NCI-H774 (cell line): ENCODE data around the gene THOC6.

ENCODE experiments used
- DNase-seq: peaks from one replicate; lab custom pipeline; 2025; lab: John Stamatoyannopoulos, UW

THOC6 gene

DNA sequence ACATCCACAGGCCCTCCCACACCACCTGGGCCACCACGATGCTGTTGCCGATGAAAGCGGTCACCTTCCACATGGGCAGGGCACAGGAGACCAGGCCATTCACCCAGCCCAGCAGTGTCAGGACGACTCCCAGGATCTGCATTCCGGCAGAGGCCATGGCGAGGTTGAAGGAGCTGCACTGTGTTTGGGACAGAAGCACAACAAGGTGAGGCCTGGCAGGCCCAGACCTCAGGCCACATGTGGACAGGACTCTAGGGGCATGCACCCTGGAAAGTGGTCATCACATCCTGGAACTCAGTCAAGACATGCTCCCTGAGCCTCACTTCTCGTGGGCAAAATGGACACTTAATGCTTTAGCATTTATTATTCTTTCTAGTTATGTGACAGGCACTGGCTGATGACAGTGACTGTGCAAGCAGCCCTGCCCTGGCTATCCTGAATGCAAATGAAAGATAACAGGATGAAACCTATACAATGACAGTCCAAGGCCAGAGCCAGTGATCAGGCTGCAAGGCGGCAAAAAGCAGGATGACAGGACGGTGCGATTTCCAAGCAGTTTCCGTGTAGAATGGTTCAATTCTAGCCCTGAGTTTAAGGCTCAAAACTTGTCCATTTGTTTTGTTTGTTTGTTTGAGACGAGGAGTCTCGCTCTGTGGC lies 7.8 kb upstream of the THOC6 start:
- DNase-seq: no peak

DNA sequence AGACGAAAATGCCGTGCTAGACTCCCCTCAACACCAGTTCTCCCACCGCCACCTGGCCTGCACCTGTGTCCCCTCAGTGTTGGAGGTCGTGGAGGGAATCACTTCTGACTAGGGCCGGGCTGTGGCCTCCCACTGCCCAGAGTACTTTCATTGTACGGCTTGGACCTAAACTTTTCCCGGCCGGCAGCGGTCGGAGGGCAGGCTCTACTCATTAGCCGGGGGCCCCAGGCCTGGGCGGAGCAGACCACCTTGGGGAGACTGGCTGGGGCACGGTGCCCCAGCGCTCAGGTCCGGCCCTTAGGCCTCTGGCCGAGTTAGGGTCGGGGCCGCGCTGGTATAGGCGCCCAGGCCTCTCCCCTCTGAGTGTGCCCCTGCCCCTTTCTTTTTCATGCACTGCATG lies 6.5 kb upstream of the THOC6 start:
- DNase-seq: no peak

DNA sequence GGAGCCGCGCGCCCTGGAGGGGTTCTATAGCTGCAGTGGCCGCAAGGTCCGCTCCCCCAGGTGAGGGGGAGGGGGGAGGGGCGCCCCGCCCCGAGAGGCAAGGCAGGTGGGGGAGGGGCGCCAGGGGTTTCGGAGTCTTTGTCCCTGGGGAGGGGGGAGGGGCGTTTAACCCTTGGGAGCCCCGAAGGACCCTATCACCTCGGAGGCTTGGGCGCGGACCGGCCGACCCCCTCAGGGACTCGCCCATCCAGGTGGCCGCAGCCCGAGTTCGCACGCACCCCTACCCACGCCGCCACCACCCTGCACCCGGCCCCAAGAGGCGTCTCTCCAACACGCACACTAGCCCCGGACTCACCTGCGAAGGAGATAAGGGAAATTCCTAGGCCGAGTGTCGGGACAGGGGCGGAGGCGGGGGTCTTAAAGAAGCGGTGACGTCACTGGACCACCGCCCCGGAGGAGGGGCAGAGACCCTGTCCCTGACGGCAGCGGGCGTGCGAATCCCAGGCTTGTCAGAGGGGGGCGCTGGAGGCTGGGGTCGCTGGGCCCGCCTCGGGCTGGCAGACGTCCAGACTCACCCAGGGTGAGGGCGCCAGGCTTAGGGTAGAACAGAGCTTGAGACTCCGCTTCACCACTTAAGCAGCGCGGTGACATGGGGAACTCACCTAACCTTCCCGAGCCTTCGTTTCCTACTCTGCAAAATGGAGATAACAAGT lies 5.9 kb upstream of the THOC6 start, which contains the start of gene CLDN6:
Gene CLDN6, minus strand, starts transcription at position 390 of the 713 bp plus-strand sequence. CDS start 2,162 bp downstream, outside the sequence.
- DNase-seq: no peak

DNA sequence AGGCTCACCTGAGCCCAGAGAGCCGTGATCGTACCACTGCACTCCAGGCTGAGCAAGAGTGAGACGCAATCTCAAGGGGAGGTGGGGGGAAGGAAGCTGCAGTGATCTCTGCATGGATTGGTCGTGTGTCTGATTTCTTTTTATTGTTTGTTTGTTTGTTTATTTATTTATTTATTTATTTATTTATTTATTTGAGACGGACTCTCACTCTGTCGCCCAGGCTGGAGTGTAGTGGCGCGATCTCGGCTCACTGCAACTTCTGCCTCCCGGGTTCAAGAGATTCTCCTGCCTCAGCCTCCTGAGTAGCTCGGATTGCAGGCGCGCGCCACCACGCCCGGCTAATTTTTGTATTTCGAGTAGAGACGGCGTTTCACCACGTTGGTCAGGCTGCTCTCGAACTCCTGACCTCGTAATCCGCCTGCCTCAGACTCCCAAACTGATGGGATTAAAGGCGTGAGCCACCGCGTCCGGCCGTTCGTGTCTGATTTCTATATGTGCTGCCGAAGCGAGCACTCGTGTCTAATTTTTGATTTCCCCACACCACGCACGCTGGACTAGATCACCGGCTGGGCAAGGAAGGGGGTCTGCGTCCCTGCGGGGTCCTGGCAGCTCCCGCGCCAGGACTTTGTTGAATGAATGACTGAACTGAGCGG lies 4.1 kb upstream of the THOC6 start:
- no peak for DNase-seq

DNA sequence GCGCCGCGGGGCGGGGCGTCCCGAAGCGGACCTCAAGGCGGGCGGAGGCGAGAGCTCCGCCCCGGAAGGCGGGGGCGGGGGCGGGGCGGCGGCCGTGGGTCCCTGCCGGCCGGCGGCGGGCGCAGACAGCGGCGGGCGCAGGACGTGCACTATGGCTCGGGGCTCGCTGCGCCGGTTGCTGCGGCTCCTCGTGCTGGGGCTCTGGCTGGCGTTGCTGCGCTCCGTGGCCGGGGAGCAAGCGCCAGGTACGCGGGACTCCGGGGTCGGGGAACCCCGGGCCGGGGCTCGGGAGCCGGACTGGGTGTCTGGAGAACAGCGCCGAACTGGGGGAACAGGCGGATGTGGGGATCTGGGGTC lies 3.6 kb upstream of the THOC6 start, which contains the start of gene TNFRSF12A:
Gene TNFRSF12A, plus strand, starts transcription at position 122 of the 357 bp plus-strand sequence. Its CDS starts 30 bp downstream, at position 152.
- DNase-seq: no peak

DNA sequence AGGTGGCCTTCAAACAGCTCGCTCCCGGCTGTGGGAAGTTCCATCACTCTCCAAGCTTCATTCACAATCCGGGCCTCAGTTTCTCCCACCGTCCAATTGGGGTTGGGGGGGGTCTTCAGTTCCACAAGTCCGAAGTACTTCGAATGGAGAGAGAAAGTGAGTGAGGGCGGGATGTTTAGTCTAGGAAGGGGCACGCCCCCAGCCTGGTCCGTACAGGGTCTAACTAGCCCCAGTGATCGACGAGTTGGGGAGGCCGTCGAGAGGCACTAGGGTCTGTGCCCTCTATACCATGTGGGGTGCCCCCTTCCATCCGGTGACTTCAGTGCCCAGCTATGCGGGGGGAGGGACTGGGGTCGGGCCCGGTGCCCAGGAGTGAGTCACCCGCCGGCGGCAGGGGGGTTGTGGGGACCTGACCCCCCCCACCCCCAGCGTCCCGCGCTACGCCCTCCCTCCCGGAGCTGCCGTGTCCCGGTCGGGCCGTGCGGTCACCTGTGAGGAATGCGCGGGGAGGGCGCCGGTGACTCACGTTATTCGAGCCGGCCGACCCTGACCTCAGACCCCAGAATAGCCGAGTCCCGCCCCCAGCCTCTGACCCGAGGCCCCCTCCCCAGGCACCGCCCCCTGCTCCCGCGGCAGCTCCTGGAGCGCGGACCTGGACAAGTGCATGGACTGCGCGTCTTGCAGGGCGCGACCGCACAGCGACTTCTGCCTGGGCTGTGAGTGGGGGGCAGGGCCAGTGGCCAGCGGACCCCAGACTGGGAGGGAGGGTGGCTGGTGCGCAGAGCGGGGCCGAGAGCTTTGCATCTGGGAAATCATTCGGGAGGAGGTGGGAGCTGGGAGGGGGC lies 3.0 kb upstream of the THOC6 start:
- DNase-seq: no peak

DNA sequence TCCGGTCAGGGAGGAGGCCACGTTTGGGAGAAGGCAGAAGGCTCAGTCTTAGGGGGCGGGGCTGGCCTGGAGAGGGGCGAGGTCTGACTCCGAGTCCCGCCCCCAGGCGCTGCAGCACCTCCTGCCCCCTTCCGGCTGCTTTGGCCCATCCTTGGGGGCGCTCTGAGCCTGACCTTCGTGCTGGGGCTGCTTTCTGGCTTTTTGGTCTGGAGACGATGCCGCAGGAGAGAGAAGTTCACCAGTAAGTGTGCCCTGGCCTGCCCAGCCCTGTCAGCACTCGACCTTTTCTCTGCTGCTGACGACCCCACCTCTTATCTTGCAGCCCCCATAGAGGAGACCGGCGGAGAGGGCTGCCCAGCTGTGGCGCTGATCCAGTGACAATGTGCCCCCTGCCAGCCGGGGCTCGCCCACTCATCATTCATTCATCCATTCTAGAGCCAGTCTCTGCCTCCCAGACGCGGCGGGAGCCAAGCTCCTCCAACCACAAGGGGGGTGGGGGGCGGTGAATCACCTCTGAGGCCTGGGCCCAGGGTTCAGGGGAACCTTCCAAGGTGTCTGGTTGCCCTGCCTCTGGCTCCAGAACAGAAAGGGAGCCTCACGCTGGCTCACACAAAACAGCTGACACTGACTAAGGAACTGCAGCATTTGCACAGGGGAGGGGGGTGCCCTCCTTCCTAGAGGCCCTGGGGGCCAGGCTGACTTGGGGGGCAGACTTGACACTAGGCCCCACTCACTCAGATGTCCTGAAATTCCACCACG lies 2.2 kb upstream of the THOC6 start:
- no peak for DNase-seq

DNA sequence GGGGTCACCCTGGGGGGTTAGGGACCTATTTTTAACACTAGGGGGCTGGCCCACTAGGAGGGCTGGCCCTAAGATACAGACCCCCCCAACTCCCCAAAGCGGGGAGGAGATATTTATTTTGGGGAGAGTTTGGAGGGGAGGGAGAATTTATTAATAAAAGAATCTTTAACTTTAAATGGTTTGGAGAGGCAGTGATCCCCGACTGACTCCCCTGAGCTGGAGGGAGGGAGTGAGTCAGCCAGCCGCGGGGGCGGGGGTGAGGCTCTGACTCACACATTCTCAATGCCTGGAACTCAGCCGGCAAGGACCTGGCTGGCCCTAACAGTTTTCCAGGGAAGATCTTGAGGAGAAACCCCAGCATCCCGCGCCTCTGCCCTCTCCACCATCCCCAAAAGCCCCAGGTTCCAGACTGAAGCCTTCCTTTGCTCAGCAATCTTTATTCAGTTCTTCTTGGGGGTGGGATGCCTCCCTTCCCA lies 1.6 kb upstream of the THOC6 start:
- DNase-seq: no peak

DNA sequence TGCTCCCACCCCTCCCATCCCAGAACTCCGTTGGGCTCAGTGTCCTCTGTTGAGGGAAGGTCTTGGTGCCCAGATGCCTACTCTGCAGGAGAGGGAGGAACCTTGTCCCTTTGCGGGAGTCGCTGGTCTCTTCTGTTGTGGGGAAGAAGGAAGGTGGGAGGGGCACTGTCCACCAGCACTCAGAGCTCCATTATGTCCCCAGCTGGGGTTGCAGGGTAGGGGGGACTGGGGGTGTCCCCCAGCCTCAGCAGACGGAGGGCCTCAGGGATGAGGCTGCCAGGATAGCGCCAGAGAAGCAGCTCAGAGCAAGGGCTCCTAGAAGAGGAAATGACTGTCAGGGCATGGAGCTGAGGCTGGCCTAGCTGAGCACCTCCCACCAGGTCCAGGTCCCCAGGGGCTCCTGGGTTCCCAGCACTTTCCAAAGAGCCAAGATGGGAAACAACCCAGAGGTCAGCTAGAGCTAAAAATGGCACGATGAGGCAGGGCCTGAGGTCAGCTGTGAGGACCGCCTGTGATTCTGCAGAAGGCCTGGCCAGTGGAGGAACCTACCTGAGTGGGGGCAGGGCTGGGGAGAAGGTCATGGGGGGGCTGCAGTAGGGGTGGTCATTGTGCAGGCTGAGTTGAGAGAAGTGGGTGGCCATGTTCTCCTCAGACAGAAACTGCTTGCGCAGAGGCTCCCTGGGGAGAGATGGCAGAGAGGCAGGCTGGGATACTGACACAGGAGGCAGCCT lies 986 bp upstream of the THOC6 start:
- no peak for DNase-seq

DNA sequence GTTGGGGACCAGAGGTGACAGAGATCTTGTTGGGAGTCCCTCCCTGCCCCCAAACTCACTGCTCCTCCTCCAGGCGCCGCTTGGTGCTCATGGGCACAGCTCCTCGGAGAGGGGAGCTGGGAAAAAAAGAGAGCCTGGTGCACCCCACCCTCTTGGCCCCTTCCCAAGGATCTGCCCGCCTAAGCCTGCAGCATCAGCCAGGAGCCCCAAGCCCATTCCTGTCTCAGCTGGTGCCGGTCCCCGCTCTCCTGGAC lies 493 bp upstream of the THOC6 start:
- DNase-seq: no peak

DNA sequence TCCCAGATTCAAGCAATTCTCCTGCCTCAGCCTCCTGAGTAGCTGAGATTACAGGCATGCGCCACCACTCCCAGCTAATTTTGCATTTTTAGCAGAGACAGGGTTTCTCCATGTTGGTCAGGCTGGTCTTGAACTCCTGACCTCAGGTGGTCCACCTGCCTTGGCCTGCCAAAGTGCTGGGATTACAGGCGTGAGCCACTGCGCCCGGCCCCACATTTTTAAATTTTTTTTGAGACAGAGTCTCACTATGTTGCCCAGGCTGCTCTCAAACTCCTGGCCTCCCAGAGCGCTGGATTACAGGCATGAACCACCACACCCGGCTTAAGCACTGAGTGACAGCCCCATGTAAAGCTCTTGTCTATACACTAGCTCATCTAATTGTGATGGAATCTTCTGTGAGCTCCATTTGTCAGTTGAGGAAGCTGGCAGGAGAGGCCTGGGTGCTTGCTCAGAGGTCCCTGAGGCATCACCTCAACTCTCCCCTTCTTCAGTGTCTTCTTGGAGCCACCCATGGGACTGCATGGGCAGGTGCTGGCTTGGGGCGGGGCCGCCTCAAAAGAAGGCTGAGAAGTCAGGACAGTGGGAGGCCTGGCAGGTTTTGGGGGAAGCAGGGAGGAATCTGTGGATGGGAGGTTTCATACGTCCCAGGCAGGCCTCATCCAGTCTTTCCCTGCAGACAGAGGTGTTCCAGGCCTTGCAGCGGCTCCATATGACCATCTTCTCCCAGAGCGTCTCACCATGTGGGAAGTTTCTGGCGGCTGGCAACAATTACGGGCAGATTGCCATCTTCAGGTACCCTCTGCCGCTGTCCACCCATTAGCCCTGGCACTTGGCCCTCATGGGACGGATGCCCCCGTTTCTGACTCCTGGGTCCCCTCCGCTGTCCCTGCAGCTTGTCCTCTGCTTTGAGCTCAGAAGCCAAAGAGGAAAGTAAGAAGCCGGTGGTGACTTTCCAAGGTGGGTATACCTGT lies 1.5 kb downstream of the THOC6 start:
- DNase-seq: no peak

DNA sequence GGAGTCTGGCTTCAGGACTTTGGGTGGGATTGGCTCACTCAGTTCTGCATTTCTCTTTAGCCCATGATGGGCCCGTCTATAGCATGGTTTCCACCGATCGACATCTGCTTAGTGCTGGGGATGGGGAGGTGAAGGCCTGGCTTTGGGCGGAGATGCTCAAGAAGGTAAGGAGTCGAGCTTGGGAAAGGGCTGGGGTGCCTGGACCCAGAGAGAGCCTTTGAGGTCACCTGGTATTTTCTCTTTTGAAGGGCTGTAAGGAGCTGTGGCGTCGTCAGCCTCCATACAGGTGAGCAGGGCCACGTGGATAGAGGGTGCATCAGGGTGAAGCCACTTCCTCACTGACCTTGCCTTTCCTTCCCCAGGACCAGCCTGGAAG lies 2.2 kb downstream of the THOC6 start:
- DNase-seq: no peak

DNA sequence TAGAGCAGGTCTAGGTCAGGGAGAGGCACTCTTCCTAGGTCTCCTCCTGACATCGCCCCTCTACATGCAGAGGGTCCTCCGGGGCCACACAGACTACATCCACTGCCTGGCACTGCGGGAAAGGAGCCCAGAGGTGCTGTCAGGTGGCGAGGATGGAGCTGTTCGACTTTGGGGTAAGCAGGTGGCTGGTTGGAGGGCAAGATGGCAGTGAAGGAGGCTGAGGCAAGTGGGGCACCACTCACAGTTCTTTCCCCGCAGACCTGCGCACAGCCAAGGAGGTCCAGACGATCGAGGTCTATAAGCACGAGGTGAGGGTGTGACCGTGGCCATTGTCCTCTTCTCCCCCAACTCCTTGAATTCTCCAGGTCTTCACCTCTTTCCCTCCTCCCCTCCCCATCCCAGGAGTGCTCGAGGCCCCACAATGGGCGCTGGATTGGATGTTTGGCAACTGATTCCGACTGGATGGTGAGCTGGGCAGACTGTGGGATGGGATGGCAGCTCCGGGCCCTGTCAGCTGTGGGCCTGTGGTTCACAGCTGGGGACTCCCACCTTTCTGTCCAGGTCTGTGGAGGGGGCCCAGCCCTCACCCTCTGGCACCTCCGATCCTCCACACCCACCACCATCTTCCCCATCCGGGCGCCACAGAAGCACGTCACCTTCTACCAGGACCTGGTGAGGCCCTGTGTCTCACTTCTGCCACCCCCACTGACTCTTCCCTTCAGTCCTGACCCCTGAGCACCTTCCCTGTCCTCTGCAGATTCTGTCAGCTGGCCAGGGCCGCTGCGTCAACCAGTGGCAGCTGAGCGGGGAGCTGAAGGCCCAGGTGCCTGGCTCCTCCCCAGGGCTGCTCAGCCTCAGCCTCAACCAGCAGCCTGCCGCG lies 3.0 kb downstream of the THOC6 start:
- no peak for DNase-seq

DNA sequence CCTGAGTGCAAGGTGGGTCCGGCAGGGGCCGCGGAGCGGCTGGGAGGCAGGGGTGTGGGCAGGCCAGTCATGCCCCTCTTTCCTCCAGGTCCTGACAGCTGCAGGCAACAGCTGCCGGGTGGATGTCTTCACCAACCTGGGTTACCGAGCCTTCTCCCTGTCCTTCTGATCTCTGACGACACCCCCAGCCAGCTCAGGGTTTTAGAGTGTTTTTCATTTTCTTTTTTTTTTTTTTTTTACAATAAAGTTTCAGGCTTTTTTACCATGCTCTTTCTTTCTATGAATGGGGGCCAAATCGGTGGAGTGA lies 3.6 kb downstream of the THOC6 start:
- DNase-seq: no peak

DNA sequence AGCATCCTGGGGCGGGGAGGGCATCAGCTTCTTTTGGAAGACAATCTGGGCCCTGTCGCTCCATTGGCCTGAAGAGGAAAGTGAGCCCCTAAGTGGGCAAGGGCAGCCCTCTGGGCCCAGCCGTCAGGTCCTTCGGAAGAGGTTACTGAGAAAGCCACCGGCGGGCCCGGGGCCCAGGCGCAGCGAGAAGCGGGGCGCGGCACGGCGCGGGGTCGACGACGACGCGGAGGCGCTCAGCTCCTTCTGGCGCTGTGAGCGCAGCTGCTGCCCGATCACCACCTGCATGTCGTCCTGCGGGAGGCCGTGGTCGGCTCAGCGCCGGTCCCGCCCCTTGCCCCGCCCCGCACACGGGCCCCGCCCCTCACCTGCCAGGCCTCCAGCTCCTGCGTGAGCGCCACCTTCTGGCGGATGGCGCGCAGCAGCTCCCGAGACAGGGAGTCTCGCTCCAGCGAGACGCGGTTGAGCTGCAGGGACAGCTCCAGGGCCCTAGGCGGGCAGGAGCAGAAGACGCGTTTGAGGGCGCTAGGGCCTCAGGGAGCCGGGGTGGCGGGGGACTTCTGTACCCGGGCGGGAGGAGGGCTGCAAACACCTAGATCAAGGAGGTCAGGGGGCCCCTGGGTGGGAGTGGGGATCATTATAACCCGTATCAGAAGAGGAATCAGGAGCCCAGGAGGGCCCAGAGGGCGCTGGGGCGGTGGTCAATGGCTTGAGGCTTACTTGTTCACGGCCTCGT lies 4.3 kb downstream of the THOC6 start:
- peak; percentile 71 for DNase-seq

DNA sequence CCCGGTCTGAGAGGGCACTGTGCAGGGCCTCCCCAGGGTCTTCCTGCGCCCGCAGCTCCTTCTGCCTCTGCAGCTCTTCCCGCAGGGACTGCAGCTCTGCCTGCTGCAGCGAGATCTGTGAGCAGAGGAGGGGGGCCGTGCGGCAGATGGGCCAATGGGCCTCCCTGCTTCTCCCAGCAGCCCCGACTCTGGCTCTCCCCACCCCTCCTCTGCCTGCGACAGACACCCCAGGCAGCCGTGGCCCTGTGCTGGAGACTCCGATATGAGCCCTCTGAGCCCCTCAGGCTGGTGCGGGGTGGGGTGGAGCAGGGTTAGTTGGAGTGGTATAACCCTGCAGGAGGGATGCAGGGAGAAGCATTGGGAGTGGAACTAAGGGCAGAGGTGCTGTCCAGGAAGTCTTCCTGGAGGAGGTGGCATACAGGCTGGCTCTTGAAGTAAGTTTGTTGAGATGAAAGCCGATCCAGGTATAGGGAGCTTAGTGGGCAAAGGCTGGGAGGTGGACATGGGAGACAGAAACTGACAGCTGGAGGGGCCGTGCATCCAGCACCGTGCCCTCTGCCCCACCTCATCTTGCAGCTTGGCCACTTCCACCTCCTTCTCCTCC lies 5.0 kb downstream of the THOC6 start:
- DNase-seq: no peak

DNA sequence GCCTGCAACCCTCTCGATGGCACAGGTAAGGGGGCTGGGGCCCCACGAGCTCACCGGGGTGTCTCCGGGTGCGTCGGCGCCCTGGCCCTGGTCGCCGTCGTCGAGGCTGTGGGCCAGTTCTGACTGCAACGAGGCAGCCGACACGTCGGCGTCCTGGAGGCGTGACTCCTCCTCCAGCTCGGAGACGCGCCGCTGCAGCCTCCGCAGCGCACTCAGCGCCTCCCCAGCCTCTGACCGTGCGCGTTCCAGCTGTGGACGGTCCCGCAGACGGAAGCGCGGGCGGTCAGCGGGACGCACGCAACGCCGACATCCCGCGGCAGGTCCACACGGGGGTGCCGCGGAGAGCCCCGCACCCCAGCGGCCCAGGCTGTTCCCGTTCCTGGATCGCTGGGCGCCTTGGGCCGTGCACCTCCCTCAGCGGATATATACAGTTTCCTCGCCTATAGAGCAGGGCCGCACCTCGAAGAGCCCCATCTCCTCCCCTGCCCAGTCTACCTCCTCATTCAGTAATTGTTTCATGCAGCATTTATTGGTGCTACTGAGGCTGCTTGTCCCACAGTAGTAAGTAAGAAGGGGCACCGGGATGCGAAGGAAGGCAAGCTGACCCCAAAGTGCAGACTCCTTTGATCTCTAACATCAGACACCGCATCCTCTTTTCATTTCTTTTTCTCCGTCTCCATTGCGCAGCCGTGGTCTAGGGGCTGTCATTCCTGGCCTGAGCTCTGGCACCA lies 5.8 kb downstream of the THOC6 start:
- DNase-seq: no peak
